MCF 10A (cell line): ENCODE data around the gene ITGA6. TPM values are rescaled to one million over a fixed set of nuclear protein-coding genes. Genes with fewer than 3 reads are reported as not detected.

Experiments
- BruUV-seq: library from RNA; stranded (reverse); fragments of 400-500 nt; replicated peaks from 2 replicates; lab custom pipeline; 2021; lab: Mats Ljungman, UMichigan
- CTCF ChIA-PET: fragments of 300-600 bp; sonication (Branson Sonifier 250); formaldehyde crosslinking; extraction: SDS; loops from one replicate; lab custom pipeline; 2021; ENCODE audit warnings: antibody characterized with exemption, inconsistent platforms; lab: Yijun Ruan, JAX
- POLR2A ChIA-PET: fragments of 300-600, 350-650 bp; sonication (Branson Sonifier 250); formaldehyde crosslinking; extraction: SDS; loops from one replicate; lab custom pipeline; 2020; ENCODE audit warnings: antibody characterized with exemption, inconsistent platforms; lab: Yijun Ruan, JAX
- DNase-seq: peaks from one replicate; pipeline ENCODE4 v3.0.0-alpha.2; 2018; ENCODE audit not compliant: unreplicated experiment
- H3K27ac Mint-ChIP-seq: one replicate; pipeline ENCODE4 v1.8.0; 2022; ENCODE audit warnings: mild to moderate bottlenecking, low read depth, mixed read lengths; ENCODE audit not compliant: unreplicated experiment
- H3K27me3 Mint-ChIP-seq: one replicate; pipeline ENCODE4 v1.8.0; 2022; ENCODE audit warnings: mixed read lengths; ENCODE audit not compliant: insufficient read depth, unreplicated experiment
- H3K36me3 Mint-ChIP-seq: one replicate; pipeline ENCODE4 v1.8.0; 2022; ENCODE audit warnings: mild to moderate bottlenecking, moderate library complexity, mixed read lengths; ENCODE audit not compliant: insufficient read depth, unreplicated experiment
- H3K4me1 Mint-ChIP-seq: one replicate; pipeline ENCODE4 v1.8.0; 2022; ENCODE audit warnings: mixed read lengths; ENCODE audit not compliant: insufficient read depth, unreplicated experiment
- H3K4me3 Mint-ChIP-seq: one replicate; pipeline ENCODE4 v1.8.0; 2022; ENCODE audit warnings: mild to moderate bottlenecking, moderate library complexity, mixed read lengths; ENCODE audit not compliant: unreplicated experiment
- H3K9me3 Mint-ChIP-seq: one replicate; pipeline ENCODE4 v1.8.0; 2022; ENCODE audit warnings: mixed read lengths; ENCODE audit not compliant: unreplicated experiment
- intact Hi-C: fragments of 100-400 bp; cut with micrococcal nuclease; formaldehyde crosslinking; loops from 2 replicates; pipeline ENCODE4 v1.14.1; 2022
- total RNA-seq: library from RNA; stranded (reverse); gene quantifications from 2 replicates; pipeline ENCODE4 v1.2.3, GENCODE V29; 2022
- TF ChIP-seq, protein P1 (sequence below): fragments of 200-600 bp; IDR thresholded peaks from one replicate; pipeline ENCODE4 v1.8.0; 2022; ENCODE audit warnings: antibody characterized with exemption, mild to moderate bottlenecking; ENCODE audit not compliant: unreplicated experiment

ITGA6 gene
- total RNA-seq, 1 experiment from 2014 or later, result 315 TPM

GRCh38 chr2:172439911-172440310, 12.5 kb downstream of the ITGA6 start:
- BruUV-seq, result no TSS peak
- Mint-ChIP-seq H3K4me3 (no peak overlapping the region), H3K27ac (no peak overlapping the region), H3K9me3 (no peaks in the 10 kb centered on the region), H3K27me3 (no peaks in the 10 kb centered on the region), H3K4me1 (peaks cover 51% of the 10 kb centered on the region), H3K36me3 (peaks cover 17% of the 10 kb centered on the region)
- TF ChIP-seq, protein P1, sequence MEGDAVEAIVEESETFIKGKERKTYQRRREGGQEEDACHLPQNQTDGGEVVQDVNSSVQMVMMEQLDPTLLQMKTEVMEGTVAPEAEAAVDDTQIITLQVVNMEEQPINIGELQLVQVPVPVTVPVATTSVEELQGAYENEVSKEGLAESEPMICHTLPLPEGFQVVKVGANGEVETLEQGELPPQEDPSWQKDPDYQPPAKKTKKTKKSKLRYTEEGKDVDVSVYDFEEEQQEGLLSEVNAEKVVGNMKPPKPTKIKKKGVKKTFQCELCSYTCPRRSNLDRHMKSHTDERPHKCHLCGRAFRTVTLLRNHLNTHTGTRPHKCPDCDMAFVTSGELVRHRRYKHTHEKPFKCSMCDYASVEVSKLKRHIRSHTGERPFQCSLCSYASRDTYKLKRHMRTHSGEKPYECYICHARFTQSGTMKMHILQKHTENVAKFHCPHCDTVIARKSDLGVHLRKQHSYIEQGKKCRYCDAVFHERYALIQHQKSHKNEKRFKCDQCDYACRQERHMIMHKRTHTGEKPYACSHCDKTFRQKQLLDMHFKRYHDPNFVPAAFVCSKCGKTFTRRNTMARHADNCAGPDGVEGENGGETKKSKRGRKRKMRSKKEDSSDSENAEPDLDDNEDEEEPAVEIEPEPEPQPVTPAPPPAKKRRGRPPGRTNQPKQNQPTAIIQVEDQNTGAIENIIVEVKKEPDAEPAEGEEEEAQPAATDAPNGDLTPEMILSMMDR, result no peak
- CTCF ChIA-PET, result interaction anchor here (0.7 to 34.0 kb wide), 5 partner anchors 9 to 158 kb away, joined by 3 to 536 read pairs (median 3); partner anchors contain the start of gene ITGA6
- intact Hi-C loops, result no loop called here
- DNase-seq, result no peak
- POLR2A ChIA-PET, result interaction anchor here (0.7 to 18.1 kb wide), 10 partner anchors 10 to 244 kb away, joined by 3 to 553 read pairs (median 38); partner anchors contain the start of gene ITGA6

- Mint-ChIP-seq H3K36me3 (peaks cover 16% of the 10 kb centered on the region), H3K27ac (peak overlapping the region; percentile 98), H3K9me3 (no peaks in the 10 kb centered on the region), H3K4me3 (no peak overlapping the region), H3K27me3 (no peaks in the 10 kb centered on the region), H3K4me1 (peaks cover 50% of the 10 kb centered on the region)
- ChIA-PET POLR2A (interaction anchor here (1.3 to 18.1 kb wide), 10 partner anchors 9 to 266 kb away, joined by 4 to 553 read pairs (median 38); partner anchors contain the start of gene ITGA6), CTCF (interaction anchor here (0.5 to 34.0 kb wide), 7 partner anchors 10 to 343 kb away, joined by 3 to 536 read pairs (median 3); partner anchors contain the start of gene ITGA6)
- intact Hi-C loops, result no loop called here
- DNase-seq, result no peak
- TF ChIP-seq, protein P1, result no peak
- BruUV-seq, result no TSS peak
Observed at GRCh38 chr2:172440795-172441194, 13.4 kb downstream of the ITGA6 start.

DNA sequence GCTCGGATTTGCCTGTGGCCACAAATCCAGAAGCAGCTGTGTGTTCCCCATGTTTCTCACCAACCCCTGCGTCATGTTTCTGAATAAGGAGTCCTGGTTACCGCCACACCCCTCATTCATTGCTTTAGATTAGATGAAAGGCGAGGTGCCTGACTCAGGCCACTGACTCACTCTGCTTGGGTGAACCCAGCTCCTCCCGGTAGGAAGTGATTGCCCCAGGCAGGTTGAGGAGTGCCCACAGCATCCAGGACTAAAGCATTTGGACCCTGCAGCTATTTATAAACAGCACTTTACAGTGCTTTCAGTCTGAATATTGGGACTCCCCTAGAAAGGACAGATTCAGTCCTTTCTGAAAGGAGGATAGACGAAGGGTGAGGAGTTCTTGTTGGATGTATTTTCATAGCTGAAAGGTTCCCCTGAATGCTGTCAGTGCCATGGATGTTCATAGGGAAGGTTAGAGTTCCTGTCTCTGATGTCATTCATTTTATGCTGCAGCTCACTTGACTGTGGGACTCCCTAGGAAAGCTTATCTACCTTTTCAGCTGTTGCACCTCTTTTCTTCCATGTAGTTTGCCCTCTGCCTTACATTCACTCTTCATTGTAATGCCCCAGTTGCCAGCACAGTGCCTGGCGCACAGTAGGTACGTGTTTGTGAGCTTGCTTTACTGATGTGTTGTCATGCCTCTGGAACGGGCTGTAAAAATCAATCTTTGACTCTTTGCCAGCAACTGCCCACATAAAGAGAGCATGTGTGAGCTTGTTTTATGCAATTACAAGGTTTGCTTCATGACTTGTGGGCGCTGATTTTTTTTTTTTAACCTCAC, 14.9 kb downstream of the ITGA6 start:
- TF ChIP-seq, protein P1, result no peak
- Mint-ChIP-seq H3K27ac (peak overlapping the region; percentile 98), H3K4me3 (peak overlapping the region; percentile 65), H3K36me3 (peaks cover 16% of the 10 kb centered on the region), H3K9me3 (no peaks in the 10 kb centered on the region), H3K4me1 (peaks cover 45% of the 10 kb centered on the region), H3K27me3 (no peaks in the 10 kb centered on the region)
- intact Hi-C loops, result loop anchor here (1.0 kb wide), 1 partner anchor 12 kb away; no protein-coding TSS in a partner anchor
- TSS peak; percentile 69 for BruUV-seq
- ChIA-PET CTCF (interaction anchor here (0.6 to 34.0 kb wide), 10 partner anchors 9 to 585 kb away, joined by 3 to 536 read pairs (median 6); partner anchors contain the start of gene ITGA6), POLR2A (interaction anchor here (0.8 to 18.1 kb wide), 20 partner anchors 7 to 314 kb away, joined by 3 to 553 read pairs (median 6); partner anchors contain the start of gene ITGA6)
- peak; percentile 99 for DNase-seq

DNA sequence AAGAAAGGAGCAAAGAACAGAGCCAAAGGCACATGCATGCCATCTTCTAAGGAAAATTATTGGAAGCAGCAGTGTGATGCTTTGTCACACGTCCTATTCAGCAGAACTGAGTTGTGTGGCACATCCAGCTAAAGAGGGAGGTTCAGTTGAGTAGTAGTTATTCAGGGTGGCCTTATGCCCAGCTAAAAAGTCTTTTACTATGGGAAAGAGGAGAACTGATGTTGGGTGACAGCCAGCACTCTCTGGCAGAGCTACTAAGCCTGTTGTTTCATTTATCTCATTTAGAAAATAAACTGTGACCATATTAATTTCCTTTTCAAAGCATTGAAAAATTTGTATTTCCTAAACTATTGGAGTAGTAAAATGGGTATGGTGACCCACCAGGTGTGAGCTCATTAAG, 18.5 kb downstream of the ITGA6 start:
- CTCF ChIA-PET, result interaction anchor here (3.1 to 34.0 kb wide), 2 partner anchors 15 kb away, joined by 17 to 536 read pairs; no protein-coding TSS in a partner anchor
- BruUV-seq, result no TSS peak
- intact Hi-C loops, result no loop called here
- Mint-ChIP-seq H3K27me3 (no peaks in the 10 kb centered on the region), H3K4me3 (no peak overlapping the region), H3K27ac (peak overlapping the region; percentile 44), H3K4me1 (peaks cover 62% of the 10 kb centered on the region), H3K9me3 (no peaks in the 10 kb centered on the region), H3K36me3 (peaks cover 16% of the 10 kb centered on the region)
- TF ChIP-seq, protein P1, result no peak
- DNase-seq, result no peak
- POLR2A ChIA-PET, result interaction anchor here (0.6 to 18.1 kb wide), 10 partner anchors 6 to 214 kb away, joined by 3 to 553 read pairs (median 10); partner anchors contain the start of gene ITGA6
